Transverse colon (tissue), 4 donors: ENCODE measurements around the gene TRIM59.

ENCODE experiments used
- CTCF ChIP-seq, 5 experiments: fragments of 200-600 bp in 3 of 5; fragments of 450-650 bp in 2 of 5; sonication (generic) in 3 of 5; IDR thresholded peaks; 1 replicate in 2 of 5; 2 replicates in 3 of 5; pipeline ENCODE4 v1.5.1; 2016 to 2017; ENCODE audit warnings: antibody characterized with exemption in 5 of 5, inconsistent platforms in 3 of 5, mild to moderate bottlenecking in 2 of 5, moderate library complexity in 1 of 5
- EP300 ChIP-seq: sonication (generic); formaldehyde crosslinking; IDR thresholded peaks from one replicate; pipeline ENCODE4 v1.6.1; 2017; ENCODE audit warnings: antibody characterized with exemption, low read depth
- POLR2A ChIP-seq: fragments of 450-650 bp; IDR thresholded peaks from one replicate; pipeline ENCODE4 v1.6.1; 2016; ENCODE audit warnings: antibody characterized with exemption, mild to moderate bottlenecking, moderate library complexity
- POLR2AphosphoS5 ChIP-seq, 3 donors: sonication (generic); formaldehyde crosslinking; IDR thresholded peaks; one replicate each; pipeline ENCODE4 v1.6.1; 2016; ENCODE audit warnings: antibody characterized with exemption in 3 of 3

GRCh38 chr3:160400702-160401150 lies 48.9 kb downstream of the TRIM59 start:
- TF ChIP-seq CTCF (IDR thresholded peaks at IDR 0.05) = no peak
- no peak for TF ChIP-seq POLR2A
- no peak for TF ChIP-seq POLR2AphosphoS5 (IDR thresholded peaks at IDR 0.05)
- no peak for TF ChIP-seq EP300
